GM13977 (cell line): Measurements from ENCODE around the gene SH3PXD2B.

Source experiments
- DNase-seq: peaks from one replicate; pipeline ENCODE4 v3.0.0; 2012; ENCODE audit warnings: low spot score
- in situ Hi-C: fragments of 300-500 bp; cut with MboI; formaldehyde crosslinking; loops from one replicate; pipeline ENCODE4 v1.12.0; 2022; ENCODE audit warnings: low sequenced_read_pairs, low pct_unique_long_range_greater_than_20kb, mixed read lengths, inconsistent platforms; ENCODE audit not compliant: unreplicated experiment
- TF ChIP-seq, protein P1 (sequence below): IDR thresholded peaks from 2 replicates; pipeline ENCODE4 v1.5.1; 2012; ENCODE audit warnings: mild to moderate bottlenecking, control low read depth; ENCODE audit not compliant: insufficient read depth; ENCODE audit errors: extremely low read depth, missing control alignments

The SH3PXD2B gene

DNA sequence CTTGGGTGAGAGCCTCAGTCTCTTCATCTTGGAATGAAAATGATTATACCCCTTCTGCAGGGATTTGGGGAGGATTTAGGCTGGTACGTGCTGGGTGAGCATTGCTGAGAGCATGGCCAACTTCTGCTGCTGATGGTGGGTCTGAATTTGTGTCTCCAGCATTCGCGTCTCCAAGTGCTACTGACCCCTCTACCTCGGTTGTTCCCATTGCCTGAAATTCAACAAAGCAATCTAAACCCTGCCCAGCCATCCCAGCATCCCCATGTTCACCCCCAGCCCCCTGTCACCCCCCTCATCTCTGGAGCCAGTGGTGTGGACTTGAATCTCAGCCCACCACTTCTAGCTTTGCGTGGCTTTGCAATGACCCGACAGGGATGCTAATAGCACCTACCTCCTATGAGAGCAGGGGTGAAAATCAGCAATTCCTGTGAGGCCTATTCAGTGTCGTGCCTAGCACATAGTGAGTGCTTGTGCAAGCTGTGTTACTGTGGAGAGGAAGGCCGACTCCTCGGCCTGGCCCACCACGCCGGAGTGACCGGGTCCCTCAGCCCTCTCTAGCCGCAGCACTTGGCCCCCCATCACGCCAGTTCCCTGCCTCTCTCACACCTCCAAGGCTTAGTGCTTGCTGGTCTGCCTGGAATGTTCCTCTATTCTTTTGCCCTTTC, 43.4 kb upstream of the SH3PXD2B start:
- TF ChIP-seq, protein P1, sequence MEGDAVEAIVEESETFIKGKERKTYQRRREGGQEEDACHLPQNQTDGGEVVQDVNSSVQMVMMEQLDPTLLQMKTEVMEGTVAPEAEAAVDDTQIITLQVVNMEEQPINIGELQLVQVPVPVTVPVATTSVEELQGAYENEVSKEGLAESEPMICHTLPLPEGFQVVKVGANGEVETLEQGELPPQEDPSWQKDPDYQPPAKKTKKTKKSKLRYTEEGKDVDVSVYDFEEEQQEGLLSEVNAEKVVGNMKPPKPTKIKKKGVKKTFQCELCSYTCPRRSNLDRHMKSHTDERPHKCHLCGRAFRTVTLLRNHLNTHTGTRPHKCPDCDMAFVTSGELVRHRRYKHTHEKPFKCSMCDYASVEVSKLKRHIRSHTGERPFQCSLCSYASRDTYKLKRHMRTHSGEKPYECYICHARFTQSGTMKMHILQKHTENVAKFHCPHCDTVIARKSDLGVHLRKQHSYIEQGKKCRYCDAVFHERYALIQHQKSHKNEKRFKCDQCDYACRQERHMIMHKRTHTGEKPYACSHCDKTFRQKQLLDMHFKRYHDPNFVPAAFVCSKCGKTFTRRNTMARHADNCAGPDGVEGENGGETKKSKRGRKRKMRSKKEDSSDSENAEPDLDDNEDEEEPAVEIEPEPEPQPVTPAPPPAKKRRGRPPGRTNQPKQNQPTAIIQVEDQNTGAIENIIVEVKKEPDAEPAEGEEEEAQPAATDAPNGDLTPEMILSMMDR: no peak
- in situ Hi-C loops: loop anchor here (25.0 kb wide), 1 partner anchor 440 kb away; no protein-coding TSS in a partner anchor
- no peak for DNase-seq

DNA sequence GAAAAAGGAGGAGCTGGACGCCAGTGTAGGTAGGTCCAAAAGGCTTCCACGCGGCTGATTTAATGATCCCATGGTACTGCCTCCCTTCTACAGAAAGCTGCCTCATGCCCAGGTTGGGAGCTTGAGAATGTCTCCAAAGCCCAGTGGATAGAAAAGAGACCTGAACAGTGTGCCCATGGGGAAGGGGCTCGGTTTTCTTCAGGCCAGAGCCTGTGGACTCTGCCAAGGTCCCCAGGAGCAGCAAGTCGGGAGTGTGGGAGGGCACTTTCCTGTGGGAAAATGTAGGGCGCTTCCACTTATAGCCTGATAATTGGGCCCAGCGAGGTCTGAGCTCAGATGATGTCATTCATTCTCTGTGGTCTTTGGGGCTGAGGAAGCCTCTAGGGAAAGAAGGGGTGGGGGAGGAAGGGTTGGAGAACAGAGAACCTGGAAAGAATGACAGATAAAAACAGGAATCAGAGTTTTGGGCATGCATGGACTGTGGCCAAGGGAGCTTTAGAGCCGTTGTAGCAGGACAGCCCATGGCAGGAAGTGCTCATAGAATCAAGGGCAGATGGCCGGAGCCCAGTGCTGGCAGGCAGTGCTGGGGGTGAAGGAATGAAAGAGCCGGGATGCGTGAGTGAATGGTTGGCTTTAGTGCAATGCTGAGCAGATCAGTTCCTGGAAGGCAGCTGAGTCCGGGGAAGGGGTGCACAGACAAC, 42.5 kb upstream of the SH3PXD2B start:
- in situ Hi-C loops: loop anchor here (25.0 kb wide), 1 partner anchor 440 kb away; no protein-coding TSS in a partner anchor
- no peak for DNase-seq
- TF ChIP-seq, protein P1: no peak

DNA sequence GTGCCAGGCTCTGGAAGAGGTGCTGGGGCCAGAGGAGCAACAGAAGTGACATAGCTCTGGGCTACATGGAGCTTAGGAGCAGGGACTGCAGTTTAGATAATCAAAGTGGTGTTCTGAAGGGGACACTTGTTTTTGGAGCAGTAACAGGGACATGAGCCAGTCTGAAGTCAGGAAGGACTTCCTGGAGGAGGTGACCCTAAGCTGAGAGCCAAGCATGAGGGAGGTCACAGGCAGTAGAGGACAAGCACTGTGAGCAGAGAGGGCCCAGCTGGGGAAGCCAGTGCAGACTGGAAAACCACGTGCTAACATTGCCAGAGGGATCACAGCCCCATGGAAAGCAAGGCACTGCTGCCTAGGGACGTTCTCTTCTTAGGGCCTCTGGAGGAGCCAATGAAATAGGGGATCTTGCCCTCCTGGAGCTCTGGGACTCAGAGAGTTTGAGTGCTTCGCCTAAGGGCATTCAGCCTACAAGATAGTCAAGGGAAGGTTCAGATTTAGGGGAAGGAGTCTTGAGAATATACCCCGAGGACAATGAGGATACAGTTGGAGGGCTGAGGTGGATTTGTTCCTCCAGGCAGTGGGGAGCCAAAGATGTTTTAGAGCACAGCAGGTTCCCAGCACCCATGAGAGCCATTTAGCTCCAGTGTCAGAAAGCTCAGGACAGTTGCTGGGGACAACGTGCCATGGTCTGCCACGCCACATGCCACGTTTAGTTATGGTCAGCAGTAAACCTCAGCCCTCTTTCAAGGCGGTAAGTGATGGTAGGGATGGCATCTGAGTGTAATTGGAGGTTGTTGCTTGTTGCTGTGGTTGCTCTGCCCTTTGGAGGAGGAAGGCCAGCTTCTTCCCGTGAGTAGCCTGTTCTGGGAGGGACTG, 40.5 kb upstream of the SH3PXD2B start:
- no peak for DNase-seq
- in situ Hi-C loops: loop anchor here (25.0 kb wide), 1 partner anchor 442 kb away; no protein-coding TSS in a partner anchor

DNA sequence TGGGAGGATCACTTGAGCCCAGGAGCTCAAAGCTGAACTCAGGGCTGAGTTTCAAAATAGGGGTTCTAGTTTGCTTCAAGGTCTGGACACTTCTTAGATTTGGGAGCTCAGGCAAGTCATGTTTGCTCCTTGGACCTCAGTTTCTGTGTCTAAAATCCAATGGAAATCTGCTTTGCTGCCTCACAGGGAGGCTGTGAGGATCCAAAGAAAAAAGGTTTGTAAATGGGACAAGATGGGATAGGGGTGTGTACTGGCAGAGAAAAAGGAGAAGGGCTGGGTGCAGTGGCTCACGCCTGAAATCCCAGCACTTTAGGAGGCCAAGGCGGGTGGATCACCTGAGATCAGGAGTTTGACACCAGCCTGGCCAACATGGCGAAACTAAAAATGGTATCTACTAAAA, 39.6 kb upstream of the SH3PXD2B start:
- in situ Hi-C loops: loop anchor here (25.0 kb wide), 1 partner anchor 443 kb away; no protein-coding TSS in a partner anchor
- no peak for DNase-seq
- TF ChIP-seq, protein P1: no peak

More for the DNA sequence above, 40.5 kb upstream of the SH3PXD2B start:
- TF ChIP-seq, protein P1: no peak

DNA sequence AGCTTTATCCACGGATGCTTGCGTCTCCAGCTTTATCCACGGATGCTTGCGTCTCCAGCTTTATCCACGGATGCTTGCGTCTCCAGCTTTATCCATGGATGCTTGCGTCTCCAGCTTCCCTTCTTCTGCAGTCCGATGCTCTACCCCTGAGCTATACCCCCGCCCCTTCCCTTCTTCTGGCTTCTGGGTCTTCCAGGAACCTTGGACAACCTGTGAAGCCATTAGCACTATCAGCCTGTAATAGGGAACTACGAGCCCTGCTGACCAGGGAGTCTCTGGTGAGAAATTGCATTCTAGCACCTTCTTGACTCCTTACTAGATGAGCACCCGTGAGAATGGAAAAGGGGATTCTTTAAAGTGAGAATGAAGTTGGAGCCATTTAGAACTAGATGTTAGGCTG, 39.1 kb upstream of the SH3PXD2B start:
- no peak for DNase-seq
- TF ChIP-seq, protein P1: no peak
- in situ Hi-C loops: loop anchor here (25.0 kb wide), 1 partner anchor 444 kb away; no protein-coding TSS in a partner anchor

DNA sequence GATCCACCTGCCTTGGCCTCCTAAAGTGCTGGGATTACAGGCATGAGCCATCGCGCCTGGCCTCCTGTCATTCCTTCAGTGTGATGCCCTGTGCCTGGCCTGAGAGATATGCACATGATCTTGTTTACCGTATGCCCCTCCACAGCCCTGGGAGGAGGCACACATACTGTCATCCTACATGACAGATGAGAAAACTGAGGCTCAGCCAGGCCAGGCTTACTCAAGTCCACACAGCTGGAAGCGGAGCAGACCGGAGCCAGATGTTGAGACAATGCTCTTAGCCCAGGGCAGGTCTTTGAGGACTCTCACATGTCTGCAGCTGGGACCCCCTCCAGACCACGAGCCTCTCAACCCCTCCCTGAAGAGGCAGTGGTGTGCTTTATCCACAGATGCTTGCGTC, 38.7 kb upstream of the SH3PXD2B start:
- DNase-seq: no peak
- in situ Hi-C loops: loop anchor here (25.0 kb wide), 1 partner anchor 444 kb away; no protein-coding TSS in a partner anchor

More for the DNA sequence above, 38.7 kb upstream of the SH3PXD2B start:
- TF ChIP-seq, protein P1: no peak
